ENCODE measurements around the gene OSBP2. TPM values are rescaled to one million over a fixed set of nuclear protein-coding genes. Genes with fewer than 3 reads are reported as not detected.

Gene OSBP2
- total and polyA plus RNA-seq, 10 donors, result 0.38 to 41.4 (median 6.5) TPM

DNA sequence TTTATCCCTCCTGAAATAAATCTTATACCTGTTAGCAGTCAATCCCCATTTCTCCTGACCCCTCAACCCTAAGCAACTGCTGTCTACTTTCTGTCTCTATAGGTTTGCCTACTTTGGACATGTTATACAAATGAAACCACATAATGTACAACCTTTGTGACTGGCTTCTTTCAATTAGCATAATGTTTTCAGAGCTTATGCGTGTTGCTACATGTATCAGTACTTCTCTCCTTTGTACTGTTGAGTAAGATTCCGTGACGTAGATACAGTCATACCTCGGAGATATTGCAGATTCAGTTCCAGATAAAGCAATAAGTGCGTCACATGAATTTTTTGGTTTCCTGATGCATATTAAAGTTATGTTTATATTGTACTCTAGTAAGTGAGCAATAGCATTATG is 146.6 kb downstream of the OSBP2 start:
- WGBS, 5 donors, result 76 to 89% (median 85%) methylated on average over 5 of the region's 5 CpGs
- H3K4me3 ChIP-seq, result no peak overlapping the region
- no peak overlapping the region for H3K27ac ChIP-seq
- intact Hi-C loops (cut with DNase I; ENCODE audit: low total_unique reads), result no loop called here
- no peaks in the 10 kb centered on the region for H3K4me1 ChIP-seq
- DNase-seq, result no peak
- H3K27me3 ChIP-seq (replicated peaks in 1 of 7), result no peaks in the 10 kb centered on the region
- TF ChIP-seq, protein P1, sequence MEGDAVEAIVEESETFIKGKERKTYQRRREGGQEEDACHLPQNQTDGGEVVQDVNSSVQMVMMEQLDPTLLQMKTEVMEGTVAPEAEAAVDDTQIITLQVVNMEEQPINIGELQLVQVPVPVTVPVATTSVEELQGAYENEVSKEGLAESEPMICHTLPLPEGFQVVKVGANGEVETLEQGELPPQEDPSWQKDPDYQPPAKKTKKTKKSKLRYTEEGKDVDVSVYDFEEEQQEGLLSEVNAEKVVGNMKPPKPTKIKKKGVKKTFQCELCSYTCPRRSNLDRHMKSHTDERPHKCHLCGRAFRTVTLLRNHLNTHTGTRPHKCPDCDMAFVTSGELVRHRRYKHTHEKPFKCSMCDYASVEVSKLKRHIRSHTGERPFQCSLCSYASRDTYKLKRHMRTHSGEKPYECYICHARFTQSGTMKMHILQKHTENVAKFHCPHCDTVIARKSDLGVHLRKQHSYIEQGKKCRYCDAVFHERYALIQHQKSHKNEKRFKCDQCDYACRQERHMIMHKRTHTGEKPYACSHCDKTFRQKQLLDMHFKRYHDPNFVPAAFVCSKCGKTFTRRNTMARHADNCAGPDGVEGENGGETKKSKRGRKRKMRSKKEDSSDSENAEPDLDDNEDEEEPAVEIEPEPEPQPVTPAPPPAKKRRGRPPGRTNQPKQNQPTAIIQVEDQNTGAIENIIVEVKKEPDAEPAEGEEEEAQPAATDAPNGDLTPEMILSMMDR (IDR thresholded peaks at IDR 0.05 in 8 of 11, conservative IDR thresholded peaks at IDR 0.05 in 3 of 11), result no peak
- TF ChIP-seq POLR2A (IDR thresholded peaks at IDR 0.05), result no peak
- TF ChIP-seq POLR2AphosphoS5 (IDR thresholded peaks at IDR 0.05), result no peak
- no peaks in the 10 kb centered on the region for H3K36me3 ChIP-seq
- peaks cover 0 to 15% (median 10%) of the 10 kb centered on the region in 8 donors for H3K9me3 ChIP-seq

DNA sequence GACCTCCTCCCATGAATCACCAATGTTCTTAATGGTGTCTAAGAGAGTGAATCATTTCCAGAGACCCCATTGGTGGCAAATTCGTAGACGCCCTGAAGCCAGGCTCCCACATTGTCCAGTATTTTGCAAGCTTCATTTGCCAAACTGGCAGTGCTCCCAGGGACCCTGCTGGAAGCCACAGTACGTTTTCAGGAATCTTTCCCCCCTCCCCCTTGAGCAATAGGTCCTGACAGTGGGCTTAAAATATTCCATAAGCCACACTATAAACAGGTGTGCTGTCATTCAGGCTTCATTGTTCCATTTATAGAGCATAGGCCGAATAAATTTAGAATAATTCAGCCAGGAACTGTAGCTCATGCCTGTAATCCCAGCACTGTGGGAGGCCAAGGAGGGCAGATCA is 148.6 kb downstream of the OSBP2 start:
- no peaks in the 10 kb centered on the region for H3K4me1 ChIP-seq
- H3K27ac ChIP-seq, result no peak overlapping the region
- intact Hi-C loops (cut with DNase I; ENCODE audit: low total_unique reads), result no loop called here
- no peak for TF ChIP-seq POLR2A (IDR thresholded peaks at IDR 0.05)
- TF ChIP-seq, protein P1 (IDR thresholded peaks at IDR 0.05 in 8 of 11, conservative IDR thresholded peaks at IDR 0.05 in 3 of 11), result no peak
- no peak for TF ChIP-seq POLR2AphosphoS5 (IDR thresholded peaks at IDR 0.05)
- H3K9me3 ChIP-seq, result peaks cover 0 to 17% (median 7%) of the 10 kb centered on the region in 8 donors
- no peaks in the 10 kb centered on the region for H3K36me3 ChIP-seq
- DNase-seq, result no peak
- 80 to 84% (median 82%) methylated on average over 4 of the region's 4 CpGs for WGBS, 5 donors
- H3K4me3 ChIP-seq, result no peak overlapping the region
- H3K27me3 ChIP-seq (replicated peaks in 1 of 7), result no peaks in the 10 kb centered on the region

DNA sequence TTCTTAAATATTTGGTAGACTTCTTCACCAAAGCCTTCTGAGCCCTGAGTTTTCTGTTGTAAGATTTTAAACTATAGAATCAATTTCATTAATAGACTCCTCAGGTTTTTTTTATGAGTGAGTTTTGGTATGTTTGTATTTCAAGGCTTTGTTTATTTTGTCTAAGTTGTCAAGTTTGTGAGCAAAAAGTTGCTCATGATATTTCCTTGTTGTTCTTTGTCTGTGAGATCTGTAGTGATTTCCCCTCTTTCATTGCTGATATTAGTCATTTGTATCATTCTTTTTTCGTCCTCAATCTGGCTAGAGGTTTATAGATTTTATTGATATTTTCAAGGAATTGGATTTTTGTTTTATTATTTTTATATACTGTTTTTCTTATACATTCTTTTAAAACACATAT is 152.9 kb downstream of the OSBP2 start:
- no peak for DNase-seq
- no peaks in the 10 kb centered on the region for H3K27me3 ChIP-seq (replicated peaks in 1 of 7)
- no peaks in the 10 kb centered on the region for H3K4me1 ChIP-seq
- no peak overlapping the region for H3K27ac ChIP-seq
- H3K4me3 ChIP-seq, result no peak overlapping the region
- H3K9me3 ChIP-seq, result peaks cover 0 to 20% (median 8%) of the 10 kb centered on the region in 8 donors
- H3K36me3 ChIP-seq, result no peaks in the 10 kb centered on the region
- 67 to 91% (median 78%) methylated on average over 1 of the region's 1 CpG for WGBS, 5 donors
- intact Hi-C loops (cut with DNase I; ENCODE audit: low total_unique reads), result no loop called here
- TF ChIP-seq, protein P1 (IDR thresholded peaks at IDR 0.05 in 8 of 11, conservative IDR thresholded peaks at IDR 0.05 in 3 of 11), result no peak
- TF ChIP-seq POLR2AphosphoS5 (IDR thresholded peaks at IDR 0.05) (no peak), POLR2A (IDR thresholded peaks at IDR 0.05) (no peak)

DNA sequence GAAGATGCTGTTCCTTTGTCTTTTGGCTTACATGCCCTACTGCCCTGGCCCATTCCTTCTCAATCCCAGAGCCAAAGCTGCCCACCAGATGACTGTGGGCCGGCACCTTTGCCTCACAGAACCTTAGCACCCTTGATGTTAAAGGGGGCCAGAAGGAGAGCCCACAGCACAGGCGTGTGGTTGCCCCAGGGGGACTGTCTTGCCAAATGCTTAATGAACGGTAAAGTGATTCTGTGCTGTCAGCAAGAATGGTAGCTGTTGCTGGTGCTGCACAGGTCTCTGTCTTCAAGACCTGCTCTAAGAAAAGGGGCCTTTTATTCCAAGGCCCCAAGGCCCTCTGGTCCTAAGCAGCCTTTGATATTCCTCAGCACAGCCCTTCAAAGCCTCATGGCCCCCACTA is 160.6 kb downstream of the OSBP2 start:
- Histone ChIP-seq H3K4me1 (no peaks in the 10 kb centered on the region), H3K9me3 (peaks cover 0 to 15% (median 9%) of the 10 kb centered on the region in 8 donors), H3K27me3 (replicated peaks in 1 of 7) (no peaks in the 10 kb centered on the region), H3K4me3 (no peak overlapping the region), H3K36me3 (no peaks in the 10 kb centered on the region), H3K27ac (no peak overlapping the region)
- TF ChIP-seq POLR2A (IDR thresholded peaks at IDR 0.05), result no peak
- no peak for TF ChIP-seq POLR2AphosphoS5 (IDR thresholded peaks at IDR 0.05)
- TF ChIP-seq, protein P1 (IDR thresholded peaks at IDR 0.05 in 8 of 11, conservative IDR thresholded peaks at IDR 0.05 in 3 of 11), result no peak
- no peak for DNase-seq
- intact Hi-C loops (cut with DNase I; ENCODE audit: low total_unique reads), result no loop called here
- WGBS, 5 donors, result 76 to 96% (median 90%) methylated on average over 2 to 3 of the region's 3 CpGs
